ENCODE data around the gene SMARCC2. TPM values are rescaled to one million over a fixed set of nuclear protein-coding genes. Genes with fewer than 3 reads are reported as not detected.

Gene SMARCC2
- polyA plus RNA-seq, 3 donors = 112 to 131 (median 118) TPM

- DNase-seq (ENCODE audit: low read depth in 3 of 3, low spot score in 2 of 3) = no peak
Measured at GRCh38 chr12:56153678-56154065, 35.6 kb downstream of the SMARCC2 start.

DNA sequence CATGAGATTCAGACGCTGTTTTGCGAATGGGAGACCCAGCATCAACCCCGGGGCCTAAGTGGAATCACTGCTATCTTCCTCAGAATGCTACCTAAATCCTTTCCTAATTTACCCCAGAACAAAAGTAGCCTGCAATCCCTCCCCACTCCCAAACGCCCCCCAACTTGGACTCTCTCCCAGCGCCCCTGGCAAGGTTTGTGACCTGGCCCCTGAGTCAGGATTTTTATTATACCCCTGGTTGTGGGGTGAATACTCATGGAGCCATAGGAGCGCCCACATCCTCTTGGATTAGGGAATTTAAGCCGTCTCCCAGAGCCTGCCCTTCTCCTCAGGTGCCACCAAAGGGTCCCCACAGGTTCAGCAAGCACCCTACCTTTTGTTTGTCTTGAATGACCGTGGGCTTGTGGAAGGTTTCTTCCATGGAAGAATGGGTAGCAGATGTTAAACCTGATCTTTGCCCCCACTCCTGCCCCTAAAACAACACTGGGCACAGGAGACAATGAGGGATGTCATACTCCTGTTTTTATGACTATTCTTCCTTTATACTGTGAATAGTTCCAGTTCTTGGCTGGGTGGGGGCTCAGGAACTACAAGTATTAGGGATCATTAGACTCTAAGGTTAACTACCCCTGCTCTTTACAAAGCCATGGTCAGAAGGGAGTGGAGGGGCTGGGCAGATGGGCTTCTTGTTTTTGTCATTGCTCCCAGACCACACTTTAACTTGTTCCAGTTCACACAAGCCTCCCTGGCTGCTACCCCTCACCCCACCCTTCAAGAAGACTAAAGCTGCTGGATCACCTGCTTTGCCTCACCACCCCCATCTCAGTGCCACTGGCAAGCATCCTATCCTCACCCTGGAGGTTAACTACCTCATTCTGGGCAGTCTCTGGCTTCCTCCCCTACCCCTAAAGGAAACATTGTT, 36.3 kb downstream of the SMARCC2 start:
- DNase-seq (ENCODE audit: low read depth in 3 of 3, low spot score in 2 of 3) = no peak

DNA sequence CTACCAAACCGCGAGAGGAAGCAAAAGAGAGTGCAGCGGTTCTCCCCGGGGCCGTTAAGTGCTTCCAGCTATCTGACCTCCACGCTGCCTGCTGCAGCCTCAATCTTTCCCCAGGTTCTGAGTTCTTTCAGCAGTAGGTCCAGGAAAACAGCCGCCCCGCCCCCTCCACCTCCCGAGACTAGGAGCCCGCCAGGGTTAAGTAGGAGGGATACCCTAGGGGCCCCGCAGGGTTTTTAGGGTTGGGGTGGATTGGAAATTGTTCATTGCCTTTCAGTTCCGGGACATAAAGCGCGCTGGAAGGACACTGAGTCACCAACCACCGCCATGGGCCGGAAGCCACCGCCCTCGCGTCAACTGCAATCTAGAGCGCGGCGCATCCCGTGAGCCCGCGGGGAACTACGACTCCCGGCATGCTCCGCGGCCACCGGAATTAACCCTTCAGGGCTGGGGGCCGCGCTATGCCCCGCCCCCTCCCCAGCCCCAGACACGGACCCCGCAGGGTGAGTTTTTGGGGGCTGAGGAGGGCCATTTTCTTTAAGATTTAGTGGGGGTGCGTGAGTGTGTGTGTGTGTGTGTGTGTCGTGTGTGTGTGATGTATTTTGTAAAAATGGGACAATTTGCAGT, 37.0 kb downstream of the SMARCC2 start, which contains the start of gene MYL6B:
TSS of gene MYL6B (plus strand) at position 456 of the 624 bp plus-strand sequence. CDS start 1,332 bp downstream, outside the sequence.
- peak; percentile 77 to 87 (median 86) for DNase-seq (ENCODE audit: low read depth in 3 of 3, low spot score in 2 of 3)

DNA sequence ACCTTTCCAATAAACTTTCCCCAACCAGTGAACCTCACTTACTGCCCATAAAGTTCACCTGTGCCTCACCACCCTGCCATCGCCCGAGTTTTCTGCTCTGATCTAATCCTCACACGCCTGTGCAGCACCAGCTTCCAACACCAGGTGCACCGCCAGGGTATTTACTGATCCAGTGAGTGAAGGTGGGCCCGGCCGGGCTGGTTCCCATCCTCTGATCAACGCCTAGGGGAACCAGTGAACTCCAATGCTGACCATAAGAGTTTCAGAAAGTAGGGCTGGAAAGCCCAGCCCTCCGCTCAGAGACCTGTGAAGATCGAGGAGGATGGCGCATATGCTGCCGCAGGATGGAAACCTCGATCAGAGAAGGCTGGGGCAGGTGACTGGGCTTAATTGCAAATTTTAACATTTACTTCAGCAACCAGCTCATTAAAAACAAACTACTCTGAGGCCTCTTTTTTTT, 37.6 kb downstream of the SMARCC2 start:
- peak in 1 of 3 donors; percentile 33 for DNase-seq (ENCODE audit: low read depth in 3 of 3, low spot score in 2 of 3)

DNA sequence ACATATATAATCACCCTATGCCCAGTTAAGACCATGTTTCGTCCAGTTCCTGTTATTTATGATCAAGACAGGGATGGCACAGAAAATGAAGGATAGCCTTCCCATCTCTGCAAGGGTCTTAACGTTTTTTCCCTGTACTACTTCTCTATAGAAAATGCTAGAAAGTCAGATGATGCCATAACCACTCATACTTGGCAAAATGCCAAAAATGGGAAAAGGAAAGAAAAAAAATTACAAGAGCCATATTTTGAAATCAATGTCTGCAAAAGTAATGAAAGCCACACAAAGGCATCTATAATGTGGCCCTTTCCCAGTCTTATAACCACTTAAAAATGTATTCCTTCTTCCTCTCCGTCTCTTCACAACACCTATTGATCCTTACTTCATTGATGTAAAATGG, 38.7 kb downstream of the SMARCC2 start:
- DNase-seq (ENCODE audit: low read depth in 3 of 3, low spot score in 2 of 3) = no peak

DNA sequence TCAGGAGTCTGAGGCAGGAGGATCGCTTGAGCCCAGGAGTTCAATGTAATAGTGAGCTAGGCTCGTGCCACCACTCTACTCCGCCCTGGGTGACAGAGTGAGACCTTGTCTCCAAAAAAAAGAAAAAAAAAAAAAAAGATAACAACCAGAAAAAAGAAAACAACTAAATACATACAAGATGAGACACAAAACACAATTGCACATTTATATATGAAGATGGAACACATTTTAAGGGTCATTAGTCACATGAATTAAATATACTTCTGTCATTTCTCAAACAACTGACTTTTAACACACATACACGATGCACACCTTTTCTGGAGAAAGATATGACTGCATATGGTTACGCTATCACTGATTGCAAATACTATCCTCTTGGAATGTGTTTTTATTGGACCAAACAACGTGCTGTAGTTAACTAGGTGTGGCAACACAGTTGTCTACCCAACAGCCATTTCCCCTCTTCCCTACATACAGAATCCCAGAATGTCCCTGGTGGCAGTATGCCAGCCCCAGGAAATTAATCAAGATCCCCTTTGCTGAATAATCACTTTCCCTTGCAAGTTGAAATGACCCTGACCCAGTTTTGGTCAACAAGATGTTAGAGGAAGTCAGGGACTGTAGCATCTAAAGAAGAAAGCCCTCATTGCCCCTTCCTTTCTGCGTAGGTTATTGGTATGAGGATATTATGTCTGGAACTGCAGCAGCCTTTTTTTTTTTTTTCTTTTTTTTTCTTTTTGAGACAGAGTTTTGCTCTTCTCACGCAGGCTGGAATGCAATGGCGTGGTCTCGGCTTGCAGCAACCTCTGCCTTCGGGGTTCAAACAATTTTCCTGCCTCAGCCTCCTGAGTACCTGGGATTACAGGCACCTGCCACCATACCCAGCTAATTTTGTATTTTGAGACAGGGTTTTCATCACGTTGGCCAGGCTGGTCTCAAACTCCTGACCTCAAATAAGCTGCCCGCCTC, 42.5 kb downstream of the SMARCC2 start:
- DNase-seq (ENCODE audit: low read depth in 3 of 3, low spot score in 2 of 3) = no peak

GRCh38 chr12:56145217-56145616, 44.1 kb downstream of the SMARCC2 start:
- no peak for DNase-seq (ENCODE audit: low read depth in 3 of 3, low spot score in 2 of 3)

- DNase-seq (ENCODE audit: low read depth in 3 of 3, low spot score in 2 of 3) = no peak
Measured at GRCh38 chr12:56143870-56144269, 45.4 kb downstream of the SMARCC2 start.

- DNase-seq (ENCODE audit: low read depth in 3 of 3, low spot score in 2 of 3) = no peak
Measured at GRCh38 chr12:56143217-56143616, 46.1 kb downstream of the SMARCC2 start.

DNA sequence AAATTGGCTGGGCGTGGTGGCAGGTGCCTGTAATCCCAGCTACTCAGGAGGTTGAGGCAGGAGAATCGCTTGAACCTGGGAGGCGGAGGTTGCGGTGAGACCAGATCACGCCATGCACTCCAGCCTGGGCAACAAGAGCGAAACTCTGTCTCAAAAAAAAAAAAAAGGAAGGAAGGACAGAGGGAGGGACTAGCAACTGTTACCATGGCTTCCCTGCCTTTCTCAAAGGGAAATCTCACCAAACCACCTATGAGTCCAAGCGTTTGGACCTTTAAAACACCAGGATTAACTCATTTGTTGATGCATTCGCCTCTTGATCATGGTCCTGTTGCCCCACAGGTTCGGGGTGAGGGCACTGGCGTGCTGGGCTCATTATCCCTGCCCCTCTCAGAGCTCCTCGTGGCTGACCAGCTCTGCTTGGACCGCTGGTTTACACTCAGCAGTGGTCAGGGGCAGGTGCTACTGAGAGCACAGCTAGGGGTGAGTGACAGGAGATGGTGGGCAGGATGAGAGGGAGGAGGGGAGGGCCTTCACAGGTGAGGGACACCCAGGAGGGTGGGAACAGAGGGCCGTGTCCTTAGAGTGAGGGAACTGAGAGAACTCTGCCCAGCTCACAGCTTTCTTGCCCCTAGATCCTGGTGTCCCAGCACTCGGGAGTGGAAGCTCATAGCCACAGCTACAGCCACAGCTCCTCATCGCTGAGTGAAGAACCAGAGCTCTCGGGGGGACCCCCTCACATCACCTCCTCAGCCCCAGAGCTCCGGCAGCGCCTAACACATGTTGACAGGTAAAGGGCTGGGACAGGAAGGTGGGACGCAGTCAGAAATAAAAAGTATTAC, 47.1 kb downstream of the SMARCC2 start:
- no peak for DNase-seq (ENCODE audit: low read depth in 3 of 3, low spot score in 2 of 3)

DNA sequence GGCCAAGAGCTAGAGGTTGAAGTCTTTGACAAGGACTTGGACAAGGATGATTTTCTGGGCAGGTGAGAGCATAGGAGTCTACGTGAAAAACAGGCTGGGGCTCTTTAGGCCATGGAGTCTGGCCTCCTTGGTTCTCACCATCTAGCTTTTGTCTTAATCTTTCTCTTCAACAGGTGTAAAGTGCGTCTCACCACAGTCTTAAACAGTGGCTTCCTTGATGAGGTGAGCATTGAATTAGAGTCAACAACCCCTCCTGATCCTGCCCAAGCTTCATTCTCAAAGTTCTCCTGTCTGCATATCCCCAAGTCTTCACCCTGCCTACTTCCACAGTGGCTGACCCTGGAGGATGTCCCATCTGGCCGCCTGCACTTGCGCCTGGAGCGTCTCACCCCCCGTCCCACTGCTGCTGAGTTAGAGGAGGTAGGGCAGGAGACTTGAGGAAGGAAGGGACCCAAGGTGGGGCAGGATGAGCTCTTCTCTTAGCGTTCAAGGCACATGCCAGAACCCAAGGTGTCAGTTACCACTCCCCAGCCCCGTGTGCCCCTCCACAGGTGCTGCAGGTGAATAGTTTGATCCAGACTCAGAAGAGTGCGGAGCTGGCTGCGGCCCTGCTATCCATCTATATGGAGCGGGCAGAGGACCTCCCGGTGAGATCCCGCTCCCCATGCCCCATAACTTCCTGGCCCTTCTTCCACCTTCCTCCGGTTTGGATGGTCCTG, 51.3 kb downstream of the SMARCC2 start:
- DNase-seq (ENCODE audit: low read depth in 3 of 3, low spot score in 2 of 3) = no peak

- no peak for DNase-seq (ENCODE audit: low read depth in 3 of 3, low spot score in 2 of 3)
Measured at GRCh38 chr12:56134897-56135296, 54.4 kb downstream of the SMARCC2 start.

DNA sequence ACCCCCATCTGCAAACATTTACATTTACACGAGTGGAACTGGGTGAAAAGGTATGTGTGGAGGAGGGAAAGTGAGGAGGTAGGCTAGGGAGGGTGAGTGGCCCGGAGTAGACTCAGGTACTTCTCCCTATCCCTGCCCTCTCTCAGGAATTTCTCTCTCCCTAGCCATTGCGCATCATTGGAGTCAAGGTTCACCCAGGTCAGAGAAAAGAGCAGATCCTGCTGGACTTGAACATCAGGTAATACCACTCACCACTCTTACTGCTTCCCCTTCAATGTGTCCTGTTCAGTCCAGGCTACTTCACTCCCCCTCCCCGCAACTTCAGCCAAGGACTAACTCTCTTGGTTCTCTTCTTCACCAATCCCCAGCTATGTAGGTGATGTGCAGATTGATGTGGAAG, 58.4 kb downstream of the SMARCC2 start:
- no peak for DNase-seq (ENCODE audit: low read depth in 3 of 3, low spot score in 2 of 3)

- no peak for DNase-seq (ENCODE audit: low read depth in 3 of 3, low spot score in 2 of 3)
Measured at GRCh38 chr12:56129942-56130495, 59.3 kb downstream of the SMARCC2 start.

- no peak for DNase-seq (ENCODE audit: low read depth in 3 of 3, low spot score in 2 of 3)
Measured at GRCh38 chr12:56129206-56129941, 59.9 kb downstream of the SMARCC2 start.

DNA sequence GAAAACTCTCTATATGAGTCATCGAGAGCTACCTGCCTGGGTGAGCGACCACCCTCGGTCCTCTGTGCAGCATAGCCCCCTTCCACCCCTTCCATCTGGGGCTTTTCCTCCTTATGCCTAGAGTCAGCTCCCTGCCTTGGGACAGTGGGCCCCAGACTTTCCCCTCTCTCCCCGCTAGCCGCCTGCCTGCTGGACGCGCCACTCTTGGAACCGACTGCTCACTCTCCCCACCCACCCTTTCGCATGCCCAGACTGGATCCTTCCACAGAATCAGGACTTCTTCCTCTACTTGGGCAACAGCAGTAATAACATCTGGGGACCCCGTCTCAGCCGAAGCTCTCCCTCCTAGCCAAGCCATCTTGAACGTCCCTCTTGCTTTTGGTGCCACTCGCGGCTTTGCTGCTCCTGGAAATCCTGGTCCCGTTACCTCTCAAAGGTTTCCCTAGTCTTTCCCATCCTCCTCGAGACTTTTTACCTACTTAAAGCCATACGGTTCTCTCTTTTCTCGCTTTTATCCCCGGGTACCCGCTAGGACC, 60.5 kb downstream of the SMARCC2 start:
- DNase-seq (ENCODE audit: low read depth in 3 of 3, low spot score in 2 of 3) = no peak

DNA sequence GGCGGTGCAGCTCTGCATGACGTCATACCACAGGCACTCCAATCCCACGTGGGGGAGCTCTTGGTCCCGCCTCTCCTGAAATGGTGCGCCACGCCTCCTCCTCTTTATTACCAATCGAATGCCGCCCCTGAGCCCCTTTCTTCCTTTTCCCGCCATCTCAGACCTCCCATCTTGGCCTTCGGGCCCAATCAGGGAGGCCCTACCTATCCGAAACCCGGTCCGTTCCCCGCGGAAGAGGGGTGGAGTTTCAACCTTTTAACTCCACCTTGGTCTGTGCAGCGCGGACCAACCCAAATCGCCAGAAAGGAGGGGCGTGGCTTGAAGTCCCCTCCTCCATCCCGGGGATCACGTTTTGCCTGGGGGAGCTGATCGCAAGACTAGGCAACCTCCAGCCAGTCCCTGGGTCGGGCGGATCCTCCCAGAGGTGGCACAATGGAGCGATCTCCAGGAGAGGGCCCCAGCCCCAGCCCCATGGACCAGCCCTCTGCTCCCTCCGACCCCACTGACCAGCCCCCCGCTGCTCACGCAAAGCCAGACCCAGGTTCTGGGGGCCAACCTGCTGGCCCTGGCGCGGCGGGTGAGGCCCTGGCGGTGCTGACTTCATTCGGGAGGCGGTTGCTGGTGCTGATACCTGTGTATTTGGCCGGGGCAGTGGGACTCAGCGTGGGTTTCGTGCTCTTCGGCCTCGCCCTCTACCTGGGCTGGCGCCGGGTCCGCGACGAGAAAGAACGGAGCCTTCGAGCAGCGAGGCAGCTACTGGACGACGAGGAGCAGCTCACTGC, 61.2 kb downstream of the SMARCC2 start, which contains the start of gene ESYT1:
TSS of gene ESYT1 (plus strand) at position 380 of the 782 bp plus-strand sequence. CDS start at position 433, 53 bp downstream.
- peak; percentile 98 to 100 (median 98) for DNase-seq (ENCODE audit: low read depth in 3 of 3, low spot score in 2 of 3)
